Keratinocyte (primary cell): ENCODE data around the gene SEMA3C.

ENCODE experiments used
- EZH2 ChIP-seq: IDR thresholded peaks from one replicate; pipeline ENCODE4 v1.6.1; 2012; ENCODE audit warnings: inconsistent platforms, mild to moderate bottlenecking, low read length, moderate library complexity
- TF ChIP-seq, protein P1 (sequence below), 3 experiments: IDR thresholded peaks in 1 of 3; conservative IDR thresholded peaks in 1 of 3; optimal IDR thresholded peaks in 1 of 3; 2 replicates in 2 of 3; 3 replicates in 1 of 3; pipeline versions ENCODE3 to v1.5.1; 2011; ENCODE audit warnings: low read length in 3 of 3, mild to moderate bottlenecking in 3 of 3, moderate library complexity in 2 of 3, control low read depth in 1 of 3, inconsistent platforms in 1 of 3; ENCODE audit not compliant: insufficient read depth in 2 of 3; ENCODE audit errors: extremely low read depth in 1 of 3

DNA sequence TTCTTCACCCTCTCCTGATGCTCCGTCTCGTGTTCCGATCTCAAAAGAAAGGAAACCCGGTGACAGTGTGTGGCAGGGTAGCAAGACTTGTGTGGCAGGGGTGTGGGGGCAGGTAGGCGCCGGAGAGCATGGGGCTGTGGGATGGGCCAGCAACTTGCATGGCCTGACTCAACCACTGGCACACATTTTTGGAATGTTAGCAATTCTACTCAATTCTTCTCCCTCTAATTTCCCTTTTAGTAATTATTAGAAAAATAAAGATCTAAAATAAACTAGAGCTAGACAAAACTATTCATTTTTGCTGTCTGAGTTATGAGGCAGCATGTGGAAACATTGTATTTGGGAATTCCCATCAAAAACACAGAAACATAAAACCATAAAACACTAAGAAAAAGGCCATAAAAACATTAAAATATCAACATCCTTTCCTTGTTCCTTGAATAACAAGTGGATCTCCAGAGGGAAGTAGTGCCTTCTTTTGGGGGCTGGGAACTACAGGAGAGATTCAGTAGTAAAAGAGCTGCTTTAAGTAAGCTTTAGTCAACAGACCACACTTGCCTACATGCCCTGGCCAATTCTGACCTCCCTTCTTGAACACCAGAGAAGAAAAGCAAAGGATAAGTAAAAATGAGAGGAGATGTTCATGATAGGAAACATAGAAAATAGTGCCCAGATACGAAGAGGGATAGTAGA lies 21.8 kb downstream of the SEMA3C start:
- TF ChIP-seq, protein P1, sequence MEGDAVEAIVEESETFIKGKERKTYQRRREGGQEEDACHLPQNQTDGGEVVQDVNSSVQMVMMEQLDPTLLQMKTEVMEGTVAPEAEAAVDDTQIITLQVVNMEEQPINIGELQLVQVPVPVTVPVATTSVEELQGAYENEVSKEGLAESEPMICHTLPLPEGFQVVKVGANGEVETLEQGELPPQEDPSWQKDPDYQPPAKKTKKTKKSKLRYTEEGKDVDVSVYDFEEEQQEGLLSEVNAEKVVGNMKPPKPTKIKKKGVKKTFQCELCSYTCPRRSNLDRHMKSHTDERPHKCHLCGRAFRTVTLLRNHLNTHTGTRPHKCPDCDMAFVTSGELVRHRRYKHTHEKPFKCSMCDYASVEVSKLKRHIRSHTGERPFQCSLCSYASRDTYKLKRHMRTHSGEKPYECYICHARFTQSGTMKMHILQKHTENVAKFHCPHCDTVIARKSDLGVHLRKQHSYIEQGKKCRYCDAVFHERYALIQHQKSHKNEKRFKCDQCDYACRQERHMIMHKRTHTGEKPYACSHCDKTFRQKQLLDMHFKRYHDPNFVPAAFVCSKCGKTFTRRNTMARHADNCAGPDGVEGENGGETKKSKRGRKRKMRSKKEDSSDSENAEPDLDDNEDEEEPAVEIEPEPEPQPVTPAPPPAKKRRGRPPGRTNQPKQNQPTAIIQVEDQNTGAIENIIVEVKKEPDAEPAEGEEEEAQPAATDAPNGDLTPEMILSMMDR (optimal IDR thresholded peaks at IDR 0.05 in 1 of 3, IDR thresholded peaks at IDR 0.05 in 1 of 3, conservative IDR thresholded peaks at IDR 0.05 in 1 of 3; ENCODE audit: extremely low read depth in 1 of 3, insufficient read depth in 2 of 3, low read length in 3 of 3): no peak
- no peak for TF ChIP-seq EZH2
